GM19043 (cell line): ENCODE measurements around the gene RHEB.

Source experiments
- ATAC-seq: cut with Tn5 transposase; IDR thresholded peaks from one replicate; pipeline ENCODE4 v1.9.1; 2021; ENCODE audit warnings: low read depth; ENCODE audit not compliant: unreplicated experiment

Gene RHEB

DNA sequence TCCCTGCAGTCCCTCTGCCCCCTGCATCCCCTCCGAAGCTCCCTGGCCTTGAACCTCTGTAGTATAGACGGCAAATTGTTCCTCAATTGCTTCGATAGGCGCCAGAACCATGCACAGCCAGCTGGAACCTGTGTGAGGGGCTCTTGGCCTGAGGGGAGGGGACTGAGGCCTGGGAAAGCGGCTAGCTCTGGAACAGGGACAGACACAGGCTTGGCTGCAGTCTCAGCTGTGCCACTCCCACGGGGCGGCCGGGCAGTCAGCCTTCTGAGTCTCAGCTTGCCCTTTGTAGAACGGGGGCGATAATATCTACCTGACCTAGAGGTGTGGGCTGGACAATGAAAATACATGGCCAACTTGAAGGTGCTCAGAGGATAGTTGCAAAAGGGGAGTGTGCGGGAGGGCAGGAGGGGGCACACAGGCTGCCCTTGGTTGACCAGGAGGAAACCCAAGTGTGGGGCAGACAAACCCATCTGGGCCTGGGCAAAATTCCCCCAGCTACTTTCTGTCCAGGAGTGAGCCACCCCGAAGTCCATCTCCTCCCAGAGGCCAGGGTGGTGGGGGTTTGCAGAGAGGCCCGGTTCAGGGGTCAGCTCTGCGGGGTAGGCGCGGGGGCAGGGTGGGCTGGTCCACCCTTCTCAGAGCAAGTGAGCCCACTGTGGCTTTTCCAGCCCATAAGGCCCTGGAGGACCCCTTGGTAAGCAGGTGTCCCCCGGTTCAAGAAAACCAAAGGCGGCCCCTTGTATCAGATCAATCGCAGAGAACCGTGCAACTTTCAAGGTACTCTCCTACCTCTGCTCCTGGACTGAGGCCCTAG, 84.4 kb downstream of the RHEB start:
- ATAC-seq = no peak

GRCh38 chr7:151434549-151434948, 85.1 kb downstream of the RHEB start:
- no peak for ATAC-seq

- ATAC-seq = no peak
These were observed 85.8 kb downstream of the RHEB start for GRCh38 chr7:151433721-151434400.

GRCh38 chr7:151432658-151433521, 86.8 kb downstream of the RHEB start:
- peak; percentile 55 for ATAC-seq

- ATAC-seq = no peak
These were observed 87.9 kb downstream of the RHEB start for GRCh38 chr7:151431768-151432311.

- no peak for ATAC-seq
These were observed 88.4 kb downstream of the RHEB start for GRCh38 chr7:151431281-151431767.

- ATAC-seq = no peak
These were observed 89.1 kb downstream of the RHEB start for GRCh38 chr7:151430391-151431205.

DNA sequence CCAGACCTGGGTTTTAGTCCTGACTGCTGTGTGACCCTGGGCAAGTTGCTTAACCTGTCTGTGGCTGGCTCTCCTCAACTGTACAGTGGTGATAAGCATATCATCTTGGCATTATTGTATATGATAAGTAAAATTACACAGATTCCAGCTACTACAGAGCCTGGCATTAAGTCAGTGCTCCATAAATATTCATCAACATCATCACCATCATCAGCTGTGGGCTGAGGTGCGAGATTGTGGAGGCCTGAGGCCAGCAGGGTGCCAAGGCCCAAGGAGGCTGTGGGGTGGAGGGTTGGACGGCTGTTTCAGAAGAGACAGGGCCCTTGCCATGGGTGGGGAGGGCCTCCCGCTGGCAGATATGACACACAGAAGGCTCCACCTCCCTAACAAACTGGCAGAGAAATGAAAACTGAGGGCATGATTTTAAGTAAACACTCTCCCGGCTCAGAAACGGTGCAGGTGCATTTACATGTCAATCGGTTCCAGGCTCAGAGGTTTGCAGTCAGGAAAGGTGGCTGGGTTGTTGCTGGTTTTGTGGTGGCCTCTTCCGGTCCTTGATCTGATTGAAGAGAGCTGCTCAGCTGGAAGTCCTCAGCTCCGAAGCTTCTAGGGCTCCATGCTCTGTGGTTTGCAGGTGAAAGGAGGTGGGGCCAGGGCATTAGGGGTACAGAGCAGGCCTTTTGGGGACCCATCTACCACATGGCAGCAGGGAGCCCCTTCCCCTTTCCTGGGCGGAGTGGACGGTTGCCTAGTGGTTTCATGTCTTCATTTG, 89.9 kb downstream of the RHEB start:
- peak; percentile 72 for ATAC-seq

GRCh38 chr7:151429237-151429559, 90.5 kb downstream of the RHEB start:
- ATAC-seq = no peak

GRCh38 chr7:151428378-151429236, 91.1 kb downstream of the RHEB start:
- ATAC-seq = no peak

- no peak for ATAC-seq
These were observed 91.9 kb downstream of the RHEB start for GRCh38 chr7:151427705-151428377.

- ATAC-seq = no peak
These were observed 92.6 kb downstream of the RHEB start for GRCh38 chr7:151426904-151427704.

DNA sequence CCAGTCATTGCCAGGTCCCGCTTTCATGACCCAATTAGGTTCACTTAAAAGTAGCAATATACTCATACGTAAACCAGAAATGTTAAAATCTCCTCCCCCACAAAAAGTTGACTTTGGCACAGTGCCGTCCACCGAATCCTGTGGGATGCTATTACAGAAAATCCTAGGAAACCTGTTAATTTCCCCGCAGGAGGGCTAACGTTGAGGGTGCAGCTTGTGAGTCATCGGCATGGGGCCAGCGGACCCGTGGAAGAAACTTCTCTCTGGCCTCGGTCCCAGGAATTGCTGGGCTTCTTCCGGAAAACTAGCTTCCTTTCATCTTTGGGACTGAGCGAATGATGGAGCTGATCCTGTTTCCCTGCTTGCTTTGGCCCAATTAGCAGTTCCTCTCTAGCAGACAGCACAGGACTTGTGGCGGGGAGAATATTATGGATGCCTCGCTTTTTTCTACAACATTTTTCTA, 93.2 kb downstream of the RHEB start:
- no peak for ATAC-seq

GRCh38 chr7:151425670-151426440, 93.8 kb downstream of the RHEB start:
- ATAC-seq = no peak

DNA sequence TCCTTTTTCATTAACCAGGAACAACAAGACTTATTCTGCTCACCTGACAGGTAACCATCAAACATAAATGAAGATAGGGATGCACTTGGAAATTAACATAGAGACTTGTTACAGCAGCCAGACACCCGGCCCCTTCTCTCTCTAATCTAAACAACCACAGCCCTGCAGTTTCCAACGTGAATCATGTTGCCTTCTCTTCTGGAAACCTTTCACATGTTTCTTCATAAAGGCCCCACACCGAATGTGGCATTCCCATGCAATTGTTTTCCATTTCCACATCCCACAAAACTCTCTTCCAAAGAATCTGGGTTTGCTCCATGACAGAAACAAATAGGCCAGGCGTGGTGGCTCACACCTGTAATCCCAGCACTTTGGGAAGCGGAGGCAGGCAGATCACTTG, 94.9 kb downstream of the RHEB start:
- no peak for ATAC-seq

GRCh38 chr7:151423936-151424335, 95.8 kb downstream of the RHEB start:
- no peak for ATAC-seq
